Measurements from ENCODE around the gene TECR.
A peak's percentile ranks its signal among the peaks of the same experiment; 100 is the strongest.
"Not testable (repeated sequence)": the region's sequence is repeated elsewhere in the genome, so short reads cannot be mapped to it uniquely, and the experiment has no call there.

TECR gene

DNA sequence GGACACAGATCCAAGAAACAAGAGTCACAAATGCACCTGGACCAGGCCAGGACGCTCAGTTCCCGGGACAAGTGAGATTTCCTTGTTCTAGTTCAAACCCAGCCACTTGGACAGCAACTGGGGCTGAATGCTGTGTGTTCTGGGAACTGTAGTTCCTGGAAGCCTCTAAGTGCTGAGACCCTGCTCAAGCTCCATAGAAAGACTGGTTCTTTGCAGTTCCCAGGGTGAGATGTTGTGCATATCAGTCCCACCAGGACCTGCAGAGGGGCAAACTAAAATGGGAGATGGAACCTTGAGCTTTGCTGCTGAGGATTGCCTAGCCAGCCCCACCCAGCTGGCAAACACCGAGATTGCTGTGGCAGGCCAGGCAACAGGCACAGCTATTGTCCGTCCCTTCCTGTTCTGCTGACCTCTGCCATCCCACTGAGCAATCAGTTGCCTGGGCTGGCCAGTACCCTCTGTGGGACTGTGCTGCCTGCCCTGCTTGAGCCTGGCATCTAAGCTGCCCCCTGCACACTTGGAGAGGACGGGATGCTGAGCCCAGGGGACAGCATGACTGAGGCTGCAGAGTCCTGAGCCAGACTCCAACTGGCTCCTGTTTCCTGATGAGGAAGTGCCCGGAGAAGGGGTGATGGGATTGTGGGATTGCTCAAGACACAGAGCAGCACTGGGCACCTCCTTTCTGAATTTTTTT is 32.0 kb upstream of the TECR start:
- CTCF ChIA-PET: interaction anchor here (0.6 to 4.6 kb wide), 6 partner anchors 8 to 18 kb away, joined by 3 to 19 read pairs (median 4); no protein-coding TSS in a partner anchor
- Mint-ChIP-seq H3K27me3 (peaks cover 28% of the 10 kb centered on the region), H3K36me3 (peaks cover 5% of the 10 kb centered on the region), H3K4me3 (peak overlapping the region; percentile 85), H3K27ac (no peak overlapping the region), H3K9me3 (no peaks in the 10 kb centered on the region), H3K4me1 (peaks cover 33% of the 10 kb centered on the region)
- no peak for DNase-seq

DNA sequence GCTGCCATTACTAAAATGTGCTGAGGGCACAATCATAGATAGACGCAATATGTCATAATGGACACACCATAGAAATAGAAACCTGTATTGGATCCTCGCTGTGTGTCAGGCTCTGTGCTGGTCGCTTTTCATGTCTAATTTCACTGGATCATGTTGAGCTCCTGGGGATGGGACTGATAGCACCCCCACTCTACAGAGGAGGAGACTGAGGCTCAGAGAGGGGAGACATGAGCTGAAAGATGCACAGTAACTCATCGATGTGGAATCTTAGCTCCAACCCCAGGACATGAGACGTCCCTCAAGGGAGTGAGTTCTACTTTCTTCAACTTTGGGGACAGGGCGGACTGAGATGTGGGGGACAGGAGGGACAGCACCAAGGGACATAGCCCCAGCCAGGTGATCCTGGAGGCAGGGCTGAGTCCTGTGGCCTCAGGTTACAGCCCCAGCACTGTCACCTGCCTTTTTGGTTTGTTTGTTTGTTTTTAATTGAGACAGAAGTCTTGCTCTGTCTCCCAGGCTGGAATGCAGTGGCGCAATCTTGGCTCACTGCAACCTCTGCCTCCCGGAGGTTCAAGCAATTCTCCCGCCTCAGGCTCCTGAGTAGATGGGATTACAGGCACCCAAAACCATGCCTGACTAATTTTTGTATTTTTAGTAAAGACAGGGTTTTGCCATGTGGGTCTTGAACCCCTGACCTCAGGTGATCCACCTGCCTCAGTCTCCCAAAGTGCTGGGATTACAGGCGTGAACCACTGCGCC is 26.9 kb upstream of the TECR start:
- peaks cover 33% of the 10 kb centered on the region for H3K27me3 Mint-ChIP-seq
- H3K4me1 Mint-ChIP-seq: peaks cover 36% of the 10 kb centered on the region
- no peak for DNase-seq
- H3K27ac Mint-ChIP-seq: no peak overlapping the region
- no peaks in the 10 kb centered on the region for H3K9me3 Mint-ChIP-seq
- H3K4me3 Mint-ChIP-seq: no peak overlapping the region
- CTCF ChIA-PET: interaction anchor here (0.5 to 1.5 kb wide), 2 partner anchors 80 to 366 kb away, joined by 3 to 4 read pairs; partner anchors contain the start of gene ASF1B
- no peaks in the 10 kb centered on the region for H3K36me3 Mint-ChIP-seq

DNA sequence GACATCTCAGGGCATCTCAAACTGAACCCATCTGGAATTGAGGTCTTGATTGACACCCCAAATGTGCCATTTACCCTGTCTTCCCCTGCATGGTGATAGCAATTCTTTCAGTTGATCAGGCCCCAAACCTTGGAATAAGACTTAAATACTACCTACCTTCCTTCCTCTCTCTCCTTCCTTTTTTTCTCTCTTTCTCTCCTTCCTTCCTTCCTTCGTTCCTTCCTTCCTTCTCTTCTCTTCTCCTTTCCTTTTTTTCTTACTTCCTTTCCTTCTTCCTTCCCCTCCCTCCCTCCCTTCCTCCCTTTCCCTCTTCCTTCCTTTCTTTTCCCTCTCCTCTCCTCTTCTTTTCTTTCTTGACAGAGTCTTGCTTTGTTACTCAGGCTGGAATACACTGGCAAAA is 26.1 kb upstream of the TECR start:
- H3K27ac Mint-ChIP-seq: no peak overlapping the region
- peaks cover 26% of the 10 kb centered on the region for H3K27me3 Mint-ChIP-seq
- CTCF ChIA-PET: interaction anchor here (1.3 to 4.5 kb wide), 6 partner anchors 11 to 53 kb away, joined by 4 to 39 read pairs (median 8); partner anchors contain the start of gene DNAJB1
- no peaks in the 10 kb centered on the region for H3K9me3 Mint-ChIP-seq
- peaks cover 43% of the 10 kb centered on the region for H3K4me1 Mint-ChIP-seq
- H3K36me3 Mint-ChIP-seq: no peaks in the 10 kb centered on the region
- no peak for DNase-seq
- no peak overlapping the region for H3K4me3 Mint-ChIP-seq

DNA sequence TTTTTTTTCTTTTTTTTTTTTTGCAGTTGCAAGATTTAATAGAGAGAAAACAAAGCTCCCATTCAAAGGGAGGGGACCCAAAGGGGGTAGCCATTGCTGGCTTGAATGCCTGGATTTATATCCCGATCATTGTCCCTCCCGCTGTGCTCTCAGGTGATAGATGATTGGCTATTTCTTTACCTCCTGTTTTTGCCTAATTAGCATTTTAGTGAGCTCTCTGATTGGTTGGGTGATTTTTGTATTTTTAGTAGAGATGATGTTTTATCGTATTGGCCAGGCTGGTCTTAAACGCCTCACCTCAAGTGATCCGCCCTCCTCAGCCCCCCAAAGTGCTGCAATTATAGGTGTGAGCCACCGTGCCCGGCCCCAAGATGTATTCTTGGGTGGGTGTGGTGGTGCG is 24.8 kb upstream of the TECR start:
- not testable (repeated sequence) for H3K36me3 Mint-ChIP-seq, H3K27ac Mint-ChIP-seq, DNase-seq, H3K9me3 Mint-ChIP-seq, H3K4me3 Mint-ChIP-seq
- CTCF ChIA-PET: interaction anchor here (0.6 to 4.5 kb wide), 10 partner anchors 8 to 64 kb away, joined by 3 to 39 read pairs (median 6); partner anchors contain the start of gene DNAJB1
- Mint-ChIP-seq H3K4me1 (peaks cover 53% of the 10 kb centered on the region), H3K27me3 (peaks cover 22% of the 10 kb centered on the region)

DNA sequence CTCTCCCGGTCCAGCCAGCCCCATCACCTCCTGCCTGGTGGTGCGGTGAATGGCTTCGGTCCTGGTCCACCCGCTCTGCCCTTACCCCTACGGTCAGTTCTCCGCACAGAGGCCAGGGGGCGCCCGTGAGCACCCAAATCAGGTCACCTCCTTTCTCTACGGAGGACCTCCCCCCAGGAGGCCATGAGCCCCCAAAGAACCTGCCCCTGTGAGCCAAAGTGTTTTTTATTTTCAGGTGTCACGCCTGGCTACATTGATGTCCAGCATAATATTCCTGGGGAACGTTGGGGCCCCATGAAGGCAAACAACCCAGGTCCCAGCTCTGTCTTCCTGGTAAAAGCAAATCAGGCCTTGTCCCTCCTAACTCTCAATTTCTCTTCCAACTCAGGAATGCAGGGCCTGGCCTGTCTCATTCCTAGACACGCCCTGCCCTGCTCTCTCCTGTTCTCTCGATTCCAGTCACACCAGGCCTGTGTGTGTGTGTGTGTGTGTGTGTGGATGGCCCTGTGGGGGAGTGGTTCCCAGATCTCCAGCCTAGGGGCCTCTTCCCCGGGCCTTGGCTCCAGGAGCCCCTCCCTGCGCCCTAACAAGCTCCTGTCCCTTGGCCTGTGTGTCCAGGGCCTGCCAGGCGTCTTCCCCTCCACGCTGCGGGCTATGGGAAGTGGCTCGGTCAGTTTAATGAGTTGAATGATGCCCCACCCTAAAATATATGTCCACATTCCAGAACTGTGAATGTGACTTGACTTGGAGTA is 23.7 kb upstream of the TECR start:
- CTCF ChIA-PET: interaction anchor here (1.3 to 4.5 kb wide), 9 partner anchors 10 to 124 kb away, joined by 3 to 39 read pairs (median 10); partner anchors contain the start of genes DNAJB1, GIPC1 and NDUFB7
- Mint-ChIP-seq H3K4me3 (peak overlapping the region; percentile 26), H3K27me3 (peaks cover 22% of the 10 kb centered on the region), H3K27ac (peak overlapping the region; percentile 95), H3K36me3 (no peaks in the 10 kb centered on the region), H3K9me3 (no peaks in the 10 kb centered on the region), H3K4me1 (peaks cover 61% of the 10 kb centered on the region)
- DNase-seq: peak; percentile 81

DNA sequence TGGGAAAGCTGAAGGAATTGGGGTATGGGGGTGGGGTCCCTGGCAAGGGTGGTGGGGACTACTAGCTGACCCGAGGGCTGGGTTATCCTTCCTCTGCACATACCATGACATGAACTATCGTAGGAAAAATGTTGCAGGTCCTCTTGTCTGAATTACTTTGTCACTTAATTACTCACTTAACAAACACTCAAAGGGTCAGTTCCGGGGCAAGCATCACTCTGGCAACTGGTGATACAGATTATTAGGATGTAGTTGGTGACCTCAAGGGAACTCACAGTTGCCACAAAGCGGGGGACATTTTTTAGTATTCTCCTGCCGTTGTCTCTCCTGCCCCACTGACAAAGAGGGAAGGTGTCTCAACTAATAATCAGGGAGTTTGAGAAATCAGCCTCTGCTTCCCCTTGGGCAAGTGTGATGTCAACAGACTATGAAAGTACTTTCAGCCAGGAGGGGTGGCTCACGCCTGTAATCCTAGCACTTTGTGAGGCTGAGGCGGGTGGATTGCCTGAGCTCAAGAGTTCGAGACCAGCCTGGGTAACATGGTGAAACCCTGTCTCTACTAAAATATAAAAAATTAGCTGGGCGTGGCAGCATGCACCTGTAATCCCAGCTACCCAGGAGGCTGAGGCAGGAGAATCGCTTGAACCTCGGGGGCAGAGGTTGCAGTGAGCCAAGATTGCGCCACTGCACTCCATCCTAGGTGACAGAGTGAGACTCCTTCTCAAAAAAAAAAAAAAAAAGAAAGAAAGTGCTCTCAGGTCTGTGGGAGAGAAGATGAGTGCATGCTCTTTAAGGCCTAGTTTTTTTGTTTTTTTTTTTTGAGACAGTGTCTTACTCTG is 21.5 kb upstream of the TECR start:
- CTCF ChIA-PET: interaction anchor here (0.9 to 4.5 kb wide), 6 partner anchors 10 to 48 kb away, joined by 4 to 30 read pairs (median 8); no protein-coding TSS in a partner anchor
- Mint-ChIP-seq H3K27me3 (peaks cover 17% of the 10 kb centered on the region), H3K9me3 (no peaks in the 10 kb centered on the region), H3K36me3 (peaks cover 3% of the 10 kb centered on the region), H3K4me3 (no peak overlapping the region), H3K4me1 (peaks cover 72% of the 10 kb centered on the region), H3K27ac (peak overlapping the region; percentile 95)
- DNase-seq: no peak

DNA sequence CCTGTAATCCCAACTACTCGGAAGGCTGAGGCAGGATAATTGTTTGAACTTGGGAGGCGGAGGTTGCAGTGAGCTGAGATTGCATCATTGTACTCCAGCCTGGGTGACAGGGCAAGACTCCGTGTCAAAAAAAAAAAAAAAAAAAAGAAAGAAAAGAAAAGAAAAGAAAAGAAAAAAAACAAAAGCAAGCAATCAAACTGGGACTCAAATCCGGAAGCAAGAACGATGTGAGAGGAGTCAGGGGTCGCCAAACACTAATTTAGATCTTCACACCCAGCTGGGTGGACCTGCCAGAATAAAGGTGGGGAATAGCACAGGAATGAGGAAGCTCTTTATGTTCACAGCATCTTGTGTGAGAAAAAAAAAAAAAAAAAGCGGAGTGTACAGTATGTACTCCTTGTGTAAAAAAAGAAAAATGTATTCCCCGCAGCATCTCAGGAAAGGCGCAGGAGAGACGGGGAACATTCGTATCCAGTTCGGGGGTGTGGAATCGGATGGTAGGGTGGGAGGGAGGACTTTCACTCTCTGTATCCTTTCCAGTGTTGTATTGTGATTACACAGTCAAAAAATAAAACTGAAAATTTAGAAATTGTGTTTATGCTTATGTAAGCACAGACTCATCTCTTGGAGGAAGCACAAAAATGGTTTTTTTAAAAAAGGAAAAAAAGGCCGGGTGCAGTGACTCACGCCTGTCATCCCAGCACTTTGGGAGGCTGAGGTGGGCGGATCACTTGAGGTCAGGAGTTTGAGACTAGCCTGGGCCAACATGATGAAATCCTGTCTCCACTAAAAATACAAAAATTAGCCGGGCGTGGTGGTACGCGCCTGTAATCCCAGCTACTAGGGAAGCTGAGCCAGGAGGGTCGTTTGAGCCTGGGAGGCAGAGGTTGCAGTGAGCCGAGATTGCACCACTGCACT is 18.8 kb upstream of the TECR start:
- H3K4me3 Mint-ChIP-seq: no peak overlapping the region
- H3K27ac Mint-ChIP-seq: peak overlapping the region; percentile 70
- peaks cover 23% of the 10 kb centered on the region for H3K36me3 Mint-ChIP-seq
- peaks cover under 1% of the 10 kb centered on the region for H3K27me3 Mint-ChIP-seq
- CTCF ChIA-PET: no interaction called here
- H3K9me3 Mint-ChIP-seq: no peaks in the 10 kb centered on the region
- no peak for DNase-seq
- peaks cover 72% of the 10 kb centered on the region for H3K4me1 Mint-ChIP-seq

DNA sequence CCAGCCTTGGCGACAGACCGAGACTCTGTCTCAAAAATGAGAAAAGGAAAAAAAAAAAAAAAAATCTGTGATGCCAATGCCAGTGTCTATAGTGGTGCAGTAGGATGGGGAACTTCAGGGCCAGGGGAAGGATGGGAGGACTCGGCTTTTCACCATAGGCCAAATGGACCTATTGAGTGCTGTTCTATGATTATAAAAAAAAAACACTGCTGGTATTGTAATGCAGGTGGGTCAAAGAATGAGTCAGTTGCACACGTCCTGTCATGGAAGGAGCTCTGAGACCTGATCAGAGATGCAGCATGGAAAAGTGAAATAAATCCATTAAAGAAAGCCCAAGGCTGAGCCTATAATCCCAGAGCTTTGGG is 18.2 kb upstream of the TECR start:
- Mint-ChIP-seq H3K27ac (peak overlapping the region; percentile 56), H3K4me1 (peaks cover 72% of the 10 kb centered on the region)
- CTCF ChIA-PET: no interaction called here

DNA sequence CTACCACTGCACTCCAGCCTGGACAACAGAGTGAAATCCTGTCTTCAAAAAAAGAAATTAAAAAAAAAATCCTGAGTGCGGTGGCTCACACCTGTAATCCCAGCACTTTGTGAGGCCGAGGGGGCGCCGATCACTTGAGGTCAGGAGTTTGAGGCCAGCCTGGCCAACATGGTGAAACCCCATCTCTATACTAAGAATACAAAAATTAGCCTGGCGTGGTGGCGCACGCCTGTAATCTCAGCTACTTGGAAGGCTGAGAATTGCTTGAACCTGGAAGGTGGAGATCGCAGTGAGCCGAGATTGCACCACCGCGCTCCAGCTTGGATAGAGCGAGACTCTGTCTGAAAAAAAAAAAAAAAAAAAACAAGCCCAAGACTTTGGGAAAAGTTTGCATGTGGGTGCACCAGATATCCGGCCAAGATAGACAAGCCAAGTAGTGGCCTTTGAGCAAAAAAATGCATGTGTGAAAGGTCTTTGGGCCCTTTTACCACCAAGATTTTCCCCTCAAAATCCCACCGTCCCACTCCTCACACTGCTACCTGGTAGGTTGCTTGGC is 16.9 kb upstream of the TECR start:
- Mint-ChIP-seq H3K4me3 (no peak overlapping the region), H3K4me1 (peaks cover 68% of the 10 kb centered on the region), H3K36me3 (peaks cover 41% of the 10 kb centered on the region)

More for the DNA sequence above, 18.2 kb upstream of the TECR start:
- H3K36me3 Mint-ChIP-seq: peaks cover 29% of the 10 kb centered on the region
- DNase-seq: no peak
- no peaks in the 10 kb centered on the region for H3K9me3 Mint-ChIP-seq
- no peaks in the 10 kb centered on the region for H3K27me3 Mint-ChIP-seq
- no peak overlapping the region for H3K4me3 Mint-ChIP-seq

DNA sequence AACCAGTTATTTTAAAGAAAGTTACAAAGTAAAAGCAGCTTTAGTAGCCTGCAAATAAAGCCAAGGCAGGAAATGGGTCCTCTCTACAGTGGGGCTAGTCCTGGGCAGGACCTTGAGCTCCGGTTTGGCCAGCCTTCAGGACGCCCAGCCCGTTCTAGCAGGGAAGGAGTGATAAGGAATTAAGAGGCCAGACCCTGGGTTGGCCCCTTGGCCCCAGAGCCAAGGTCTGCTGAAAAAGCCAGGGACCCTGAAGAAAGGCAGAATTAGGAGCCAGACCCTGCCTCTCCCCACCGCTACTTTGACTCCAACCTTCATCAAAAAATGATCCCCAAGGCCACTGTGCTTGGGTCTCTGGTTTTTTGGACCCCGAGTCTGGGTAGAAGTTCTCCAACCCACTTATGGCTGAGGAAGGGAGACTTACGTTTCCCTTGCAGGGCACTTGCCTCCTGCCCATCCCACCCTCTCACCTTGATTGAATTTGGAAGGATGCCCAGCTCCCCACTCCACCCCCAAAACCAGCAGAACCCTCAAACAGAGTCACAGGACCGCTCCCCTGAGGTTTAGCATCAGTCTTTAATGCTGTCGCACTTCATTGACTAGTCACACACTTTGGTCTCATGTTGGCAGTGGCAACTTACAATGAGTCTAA is 15.1 kb upstream of the TECR start:
- Mint-ChIP-seq H3K36me3 (peaks cover 43% of the 10 kb centered on the region), H3K27ac (peak overlapping the region; percentile 45), H3K27me3 (no peaks in the 10 kb centered on the region), H3K4me1 (peaks cover 60% of the 10 kb centered on the region), H3K4me3 (no peak overlapping the region), H3K9me3 (no peaks in the 10 kb centered on the region)
- no peak for DNase-seq
- CTCF ChIA-PET: interaction anchor here (0.6 to 5.6 kb wide), 2 partner anchors 9 to 19 kb away, joined by 3 to 39 read pairs; no protein-coding TSS in a partner anchor

More for the DNA sequence above, 16.9 kb upstream of the TECR start:
- CTCF ChIA-PET: interaction anchor here (0.6 kb wide), 1 partner anchor 8 kb away, joined by 3 read pairs; no protein-coding TSS in a partner anchor
- no peaks in the 10 kb centered on the region for H3K27me3 Mint-ChIP-seq
- H3K9me3 Mint-ChIP-seq: no peaks in the 10 kb centered on the region
- H3K27ac Mint-ChIP-seq: no peak overlapping the region
- DNase-seq: no peak

DNA sequence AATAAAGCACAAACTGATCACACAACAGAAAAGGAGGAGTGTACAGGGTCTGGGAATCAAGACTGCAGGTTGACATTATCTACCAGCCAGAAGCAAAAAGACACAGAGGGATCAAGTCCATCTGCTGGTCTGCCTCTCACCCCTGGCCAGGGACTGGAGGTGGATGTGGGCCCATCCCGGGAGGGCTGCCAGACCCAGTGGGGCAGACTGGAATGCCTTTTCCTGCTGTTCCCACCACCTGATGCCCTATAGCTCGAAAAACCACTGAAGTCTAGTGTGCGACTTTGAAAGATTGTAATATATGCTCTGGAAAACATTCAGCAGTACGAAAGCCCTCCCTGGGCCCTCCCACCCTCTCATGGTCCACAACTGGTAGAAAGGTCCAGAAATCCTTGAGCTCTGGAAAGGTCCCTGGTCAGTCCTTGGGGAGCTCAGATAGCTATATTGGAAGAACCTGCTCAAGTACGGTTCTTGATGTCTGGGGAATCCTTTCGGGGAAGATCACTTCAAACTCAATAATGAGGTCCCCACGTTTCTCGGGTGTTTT is 13.8 kb upstream of the TECR start:
- Mint-ChIP-seq H3K36me3 (peaks cover 45% of the 10 kb centered on the region), H3K27ac (peak overlapping the region; percentile 73), H3K4me3 (peak overlapping the region; percentile 93), H3K27me3 (no peaks in the 10 kb centered on the region), H3K4me1 (peaks cover 62% of the 10 kb centered on the region), H3K9me3 (no peaks in the 10 kb centered on the region)
- DNase-seq: no peak
- CTCF ChIA-PET: interaction anchor here (1.1 to 5.6 kb wide), 2 partner anchors 10 to 35 kb away, joined by 3 to 39 read pairs; no protein-coding TSS in a partner anchor

Measured in activated naive CD4-positive, alpha-beta T cell treated with anti-CD3 and anti-CD28 coated beads, Interleukin-2, amount 10 ng/mL, durations not matched to agents 7 days and 5 days (primary cell).